Measurements from ENCODE around the gene DIS3L2. TPM values are rescaled to one million over a fixed set of nuclear protein-coding genes. Genes with fewer than 3 reads are reported as not detected.
"Not testable (repeated sequence)": the region's sequence is repeated elsewhere in the genome, so short reads cannot be mapped to it uniquely, and the experiment has no call there.

The DIS3L2 gene
- polyA plus RNA-seq, 2 donors, result 16.6 to 23.3 TPM

GRCh38 chr2:232022718-232023117 is 61.2 kb downstream of the DIS3L2 start:
- H3K36me3 ChIP-seq (ENCODE audit: control insufficient read depth in 2 of 2, insufficient read depth in 2 of 2, low read length in 1 of 2), result peaks cover 0 to 7% of the 10 kb centered on the region in 2 donors
- no peak overlapping the region for H3K4me3 ChIP-seq (ENCODE audit: low read depth in 1 of 2, low read length in 2 of 2)
- no peaks in the 10 kb centered on the region for H3K27me3 ChIP-seq (ENCODE audit: control insufficient read depth in 1 of 2, insufficient read depth in 2 of 2, low read length in 2 of 2)
- WGBS, 2 donors, result 72 to 92% methylated on average over 3 of the region's 3 CpGs
- H3K27ac ChIP-seq (ENCODE audit: low read depth in 2 of 2, low read length in 1 of 2), result no peak overlapping the region
- H3K4me1 ChIP-seq (ENCODE audit: control insufficient read depth in 2 of 2, insufficient read depth in 2 of 2, low read length in 1 of 2), result no peaks in the 10 kb centered on the region
- H3K9me3 ChIP-seq (ENCODE audit: control insufficient read depth in 2 of 2, insufficient read depth in 1 of 2, low read depth in 1 of 2, low read length in 1 of 2), result no peaks in the 10 kb centered on the region

GRCh38 chr2:232023426-232023825 is 61.9 kb downstream of the DIS3L2 start:
- no peak overlapping the region for H3K4me3 ChIP-seq (ENCODE audit: low read depth in 1 of 2, low read length in 2 of 2)
- peaks cover 0 to 6% of the 10 kb centered on the region in 2 donors for H3K36me3 ChIP-seq (ENCODE audit: control insufficient read depth in 2 of 2, insufficient read depth in 2 of 2, low read length in 1 of 2)
- no peaks in the 10 kb centered on the region for H3K27me3 ChIP-seq (ENCODE audit: control insufficient read depth in 1 of 2, insufficient read depth in 2 of 2, low read length in 2 of 2)
- H3K4me1 ChIP-seq (ENCODE audit: control insufficient read depth in 2 of 2, insufficient read depth in 2 of 2, low read length in 1 of 2), result no peaks in the 10 kb centered on the region
- H3K27ac ChIP-seq (ENCODE audit: low read depth in 2 of 2, low read length in 1 of 2), result no peak overlapping the region
- H3K9me3 ChIP-seq (ENCODE audit: control insufficient read depth in 2 of 2, insufficient read depth in 1 of 2, low read depth in 1 of 2, low read length in 1 of 2), result no peaks in the 10 kb centered on the region

GRCh38 chr2:232024457-232024856 is 62.9 kb downstream of the DIS3L2 start:
- Histone ChIP-seq H3K27me3 (ENCODE audit: control insufficient read depth in 1 of 2, insufficient read depth in 2 of 2, low read length in 2 of 2) (no peaks in the 10 kb centered on the region), H3K9me3 (ENCODE audit: control insufficient read depth in 2 of 2, insufficient read depth in 1 of 2, low read depth in 1 of 2, low read length in 1 of 2) (no peaks in the 10 kb centered on the region), H3K4me1 (ENCODE audit: control insufficient read depth in 2 of 2, insufficient read depth in 2 of 2, low read length in 1 of 2) (no peaks in the 10 kb centered on the region), H3K36me3 (ENCODE audit: control insufficient read depth in 2 of 2, insufficient read depth in 2 of 2, low read length in 1 of 2) (peaks cover 0 to 6% of the 10 kb centered on the region in 2 donors), H3K4me3 (ENCODE audit: low read depth in 1 of 2, low read length in 2 of 2) (no peak overlapping the region), H3K27ac (ENCODE audit: low read depth in 2 of 2, low read length in 1 of 2) (no peak overlapping the region)
- 89% methylated on average over 7 of the region's 7 CpGs for WGBS, 2 donors

GRCh38 chr2:232026910-232027309 is 65.4 kb downstream of the DIS3L2 start:
- peaks cover 0 to 8% of the 10 kb centered on the region in 2 donors for H3K36me3 ChIP-seq (ENCODE audit: control insufficient read depth in 2 of 2, insufficient read depth in 2 of 2, low read length in 1 of 2)
- no peaks in the 10 kb centered on the region for H3K4me1 ChIP-seq (ENCODE audit: control insufficient read depth in 2 of 2, insufficient read depth in 2 of 2, low read length in 1 of 2)
- no peaks in the 10 kb centered on the region for H3K9me3 ChIP-seq (ENCODE audit: control insufficient read depth in 2 of 2, insufficient read depth in 1 of 2, low read depth in 1 of 2, low read length in 1 of 2)
- no peak overlapping the region for H3K27ac ChIP-seq (ENCODE audit: low read depth in 2 of 2, low read length in 1 of 2)
- H3K27me3 ChIP-seq (ENCODE audit: control insufficient read depth in 1 of 2, insufficient read depth in 2 of 2, low read length in 2 of 2), result no peaks in the 10 kb centered on the region
- 84 to 91% methylated on average over 2 of the region's 2 CpGs for WGBS, 2 donors
- no peak overlapping the region for H3K4me3 ChIP-seq (ENCODE audit: low read depth in 1 of 2, low read length in 2 of 2)

GRCh38 chr2:232027530-232027929 is 66.0 kb downstream of the DIS3L2 start:
- Histone ChIP-seq H3K4me1 (ENCODE audit: control insufficient read depth in 2 of 2, insufficient read depth in 2 of 2, low read length in 1 of 2) (no peaks in the 10 kb centered on the region), H3K4me3 (ENCODE audit: low read depth in 1 of 2, low read length in 2 of 2) (no peak overlapping the region), H3K9me3 (ENCODE audit: control insufficient read depth in 2 of 2, insufficient read depth in 1 of 2, low read depth in 1 of 2, low read length in 1 of 2) (no peaks in the 10 kb centered on the region), H3K27me3 (ENCODE audit: control insufficient read depth in 1 of 2, insufficient read depth in 2 of 2, low read length in 2 of 2) (no peaks in the 10 kb centered on the region), H3K36me3 (ENCODE audit: control insufficient read depth in 2 of 2, insufficient read depth in 2 of 2, low read length in 1 of 2) (peaks cover 0 to 8% of the 10 kb centered on the region in 2 donors), H3K27ac (ENCODE audit: low read depth in 2 of 2, low read length in 1 of 2) (no peak overlapping the region)

GRCh38 chr2:232028071-232028470 is 66.6 kb downstream of the DIS3L2 start:
- Histone ChIP-seq H3K27ac (ENCODE audit: low read depth in 2 of 2, low read length in 1 of 2) (no peak overlapping the region), H3K4me1 (ENCODE audit: control insufficient read depth in 2 of 2, insufficient read depth in 2 of 2, low read length in 1 of 2) (no peaks in the 10 kb centered on the region), H3K4me3 (ENCODE audit: low read depth in 1 of 2, low read length in 2 of 2) (no peak overlapping the region), H3K36me3 (ENCODE audit: control insufficient read depth in 2 of 2, insufficient read depth in 2 of 2, low read length in 1 of 2) (peaks cover 0 to 7% of the 10 kb centered on the region in 2 donors), H3K9me3 (ENCODE audit: control insufficient read depth in 2 of 2, insufficient read depth in 1 of 2, low read depth in 1 of 2, low read length in 1 of 2) (no peaks in the 10 kb centered on the region), H3K27me3 (ENCODE audit: control insufficient read depth in 1 of 2, insufficient read depth in 2 of 2, low read length in 2 of 2) (no peaks in the 10 kb centered on the region)
- 83 to 89% methylated on average over 2 of the region's 2 CpGs for WGBS, 2 donors

GRCh38 chr2:232028631-232029030 is 67.1 kb downstream of the DIS3L2 start:
- H3K27ac ChIP-seq (ENCODE audit: low read depth in 2 of 2, low read length in 1 of 2), result no peak overlapping the region
- H3K4me1 ChIP-seq (ENCODE audit: control insufficient read depth in 2 of 2, insufficient read depth in 2 of 2, low read length in 1 of 2), result no peaks in the 10 kb centered on the region
- H3K4me3 ChIP-seq (ENCODE audit: low read depth in 1 of 2, low read length in 2 of 2), result no peak overlapping the region
- H3K27me3 ChIP-seq (ENCODE audit: control insufficient read depth in 1 of 2, insufficient read depth in 2 of 2, low read length in 2 of 2), result no peaks in the 10 kb centered on the region
- no peaks in the 10 kb centered on the region for H3K9me3 ChIP-seq (ENCODE audit: control insufficient read depth in 2 of 2, insufficient read depth in 1 of 2, low read depth in 1 of 2, low read length in 1 of 2)
- H3K36me3 ChIP-seq (ENCODE audit: control insufficient read depth in 2 of 2, insufficient read depth in 2 of 2, low read length in 1 of 2), result peaks cover 0 to 3% of the 10 kb centered on the region in 2 donors

- Histone ChIP-seq H3K4me1 (ENCODE audit: control insufficient read depth in 2 of 2, insufficient read depth in 2 of 2, low read length in 1 of 2) (no peaks in the 10 kb centered on the region), H3K27ac (ENCODE audit: low read depth in 2 of 2, low read length in 1 of 2) (no peak overlapping the region), H3K36me3 (ENCODE audit: control insufficient read depth in 2 of 2, insufficient read depth in 2 of 2, low read length in 1 of 2) (peaks cover 0 to 3% of the 10 kb centered on the region in 2 donors), H3K9me3 (ENCODE audit: control insufficient read depth in 2 of 2, insufficient read depth in 1 of 2, low read depth in 1 of 2, low read length in 1 of 2) (no peaks in the 10 kb centered on the region), H3K4me3 (ENCODE audit: low read depth in 1 of 2, low read length in 2 of 2) (no peak overlapping the region), H3K27me3 (ENCODE audit: control insufficient read depth in 1 of 2, insufficient read depth in 2 of 2, low read length in 2 of 2) (no peaks in the 10 kb centered on the region)
- 70 to 71% methylated on average over 4 of the region's 4 CpGs for WGBS, 2 donors
These were observed 67.8 kb downstream of the DIS3L2 start for GRCh38 chr2:232029346-232029745.

- H3K9me3 ChIP-seq (ENCODE audit: control insufficient read depth in 2 of 2, insufficient read depth in 1 of 2, low read depth in 1 of 2, low read length in 1 of 2), result no peaks in the 10 kb centered on the region
- 88 to 95% methylated on average over 2 of the region's 2 CpGs for WGBS, 2 donors
- H3K4me1 ChIP-seq (ENCODE audit: control insufficient read depth in 2 of 2, insufficient read depth in 2 of 2, low read length in 1 of 2), result no peaks in the 10 kb centered on the region
- H3K27ac ChIP-seq (ENCODE audit: low read depth in 2 of 2, low read length in 1 of 2), result no peak overlapping the region
- no peak overlapping the region for H3K4me3 ChIP-seq (ENCODE audit: low read depth in 1 of 2, low read length in 2 of 2)
- no peaks in the 10 kb centered on the region for H3K27me3 ChIP-seq (ENCODE audit: control insufficient read depth in 1 of 2, insufficient read depth in 2 of 2, low read length in 2 of 2)
- H3K36me3 ChIP-seq (ENCODE audit: control insufficient read depth in 2 of 2, insufficient read depth in 2 of 2, low read length in 1 of 2), result peaks cover 0 to 3% of the 10 kb centered on the region in 2 donors
These were observed 68.7 kb downstream of the DIS3L2 start for GRCh38 chr2:232030229-232030628.

- H3K27me3 ChIP-seq (ENCODE audit: control insufficient read depth in 1 of 2, insufficient read depth in 2 of 2, low read length in 2 of 2); H3K36me3 ChIP-seq (ENCODE audit: control insufficient read depth in 2 of 2, insufficient read depth in 2 of 2, low read length in 1 of 2); H3K4me1 ChIP-seq (ENCODE audit: control insufficient read depth in 2 of 2, insufficient read depth in 2 of 2, low read length in 1 of 2); H3K9me3 ChIP-seq (ENCODE audit: control insufficient read depth in 2 of 2, insufficient read depth in 1 of 2, low read depth in 1 of 2, low read length in 1 of 2); H3K27ac ChIP-seq (ENCODE audit: low read depth in 2 of 2, low read length in 1 of 2); H3K4me3 ChIP-seq (ENCODE audit: low read depth in 1 of 2, low read length in 2 of 2): not testable (repeated sequence)
- 98 to 99% methylated on average over 2 of the region's 2 CpGs for WGBS, 2 donors
These were observed 73.8 kb downstream of the DIS3L2 start for GRCh38 chr2:232035292-232035691.

Measured in esophagus (tissue), 2 donors.